Activated effector memory CD4-positive, alpha-beta T cell treated with anti-CD3 and anti-CD28 coated beads, Interleukin-2, amount 50 U/mL, for 16 hours (primary cell): ENCODE data around the gene PRKCD.

Experiments used
- DNase-seq: peaks from one replicate; pipeline ENCODE4 v3.0.0-alpha.2; 2020

PRKCD gene

GRCh38 chr3:53221827-53222182, 60.8 kb downstream of the PRKCD start:
- DNase-seq: no peak

DNA sequence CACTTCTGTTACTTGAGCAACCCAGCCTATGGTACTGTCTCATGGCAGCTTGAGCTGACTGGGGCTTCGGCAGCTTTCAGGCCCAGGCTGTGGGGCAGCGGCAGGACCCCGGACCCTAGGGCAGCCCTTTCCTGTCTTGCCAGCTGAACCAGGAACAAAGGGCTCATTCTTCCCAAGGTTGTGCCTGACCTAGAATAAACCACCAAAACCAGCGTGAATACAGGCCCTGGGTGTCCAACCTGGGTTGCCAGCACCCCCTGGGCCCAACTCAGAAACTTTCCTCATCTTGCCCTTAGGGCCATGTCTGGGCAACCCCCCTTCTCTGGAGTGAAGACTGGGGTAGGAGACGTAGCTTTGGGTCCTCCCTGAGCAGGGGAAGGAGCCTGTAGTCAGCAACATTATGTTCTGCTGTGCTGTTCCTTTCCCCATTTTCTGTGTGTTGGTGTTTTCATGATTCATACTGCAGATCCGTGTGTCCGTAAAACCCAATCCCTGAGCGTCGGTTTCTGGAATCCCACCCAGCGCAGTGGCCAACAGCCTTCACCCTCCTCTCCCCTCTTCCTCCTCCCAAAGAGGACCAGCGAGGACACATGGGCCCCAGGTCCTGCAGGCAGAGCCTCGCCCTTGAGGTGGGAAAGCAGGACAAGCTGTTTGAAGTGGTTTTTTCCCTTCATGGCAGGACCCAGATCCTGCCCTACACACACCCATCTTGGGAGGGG, 61.3 kb downstream of the PRKCD start:
- peak; percentile 58 for DNase-seq

GRCh38 chr3:53223025-53223424, 62.0 kb downstream of the PRKCD start:
- DNase-seq: peak; percentile 61

GRCh38 chr3:53223541-53223966, 62.5 kb downstream of the PRKCD start:
- peak; percentile 59 for DNase-seq

DNA sequence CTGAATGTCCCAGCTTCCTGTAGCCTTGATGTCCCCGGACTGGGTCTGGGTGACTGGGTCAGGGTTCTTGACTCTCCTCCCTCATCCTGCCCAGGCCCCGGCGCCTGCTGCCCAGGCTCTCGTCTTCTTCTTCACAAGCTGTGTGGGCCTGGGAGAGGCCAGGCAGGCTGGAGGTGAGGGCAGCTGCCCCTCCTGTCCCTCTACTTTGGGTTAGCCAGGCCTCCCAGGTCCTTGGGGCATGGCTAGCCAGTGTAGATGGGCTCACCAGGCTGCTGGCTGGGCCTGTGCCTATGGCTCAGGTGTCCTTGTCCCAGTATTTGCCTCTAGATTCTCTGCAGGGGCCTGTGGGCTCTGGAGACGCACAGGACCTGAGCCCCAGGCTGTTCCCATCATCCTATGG, 63.0 kb downstream of the PRKCD start:
- DNase-seq: no peak

GRCh38 chr3:53224536-53224935, 63.5 kb downstream of the PRKCD start:
- no peak for DNase-seq

DNA sequence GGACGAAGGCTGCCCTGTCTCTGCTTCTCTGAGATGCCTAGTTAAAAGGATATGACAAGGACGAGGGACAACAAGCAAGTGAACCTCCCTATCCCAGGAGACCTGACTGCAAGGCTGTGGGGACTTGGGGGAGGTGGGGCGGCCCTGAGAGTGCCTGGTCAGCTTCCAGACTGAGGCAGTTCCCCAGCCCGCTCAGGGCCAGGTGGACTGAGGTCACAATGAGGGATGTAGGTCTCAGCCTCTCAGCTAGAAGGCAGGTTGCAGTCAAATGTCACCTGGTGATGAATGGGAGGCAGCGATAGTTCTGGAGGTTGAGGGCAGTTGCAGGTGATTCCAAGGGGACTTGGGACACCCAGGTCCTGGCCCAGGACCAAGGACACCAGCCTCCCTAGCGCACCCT, 64.2 kb downstream of the PRKCD start:
- DNase-seq: no peak

DNA sequence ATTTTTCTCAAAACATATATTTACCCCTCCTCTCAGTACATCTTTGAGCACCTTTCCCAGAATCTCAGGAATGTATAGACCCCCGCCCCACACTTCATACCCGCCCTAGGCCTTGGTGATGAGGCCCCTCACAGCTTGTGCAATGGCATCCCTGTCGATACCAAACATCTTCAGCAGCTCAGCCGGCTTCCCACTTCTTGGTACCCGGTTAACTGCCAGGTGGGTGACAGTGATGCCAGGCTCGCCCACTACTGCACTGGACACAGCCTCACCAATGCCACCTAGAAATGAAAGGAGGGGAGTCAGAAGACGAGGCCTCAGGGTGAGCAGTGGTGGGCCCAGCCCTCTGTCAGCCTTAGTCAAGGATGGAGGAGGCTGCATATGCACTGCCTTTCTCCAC, 64.6 kb downstream of the PRKCD start:
- no peak for DNase-seq

DNA sequence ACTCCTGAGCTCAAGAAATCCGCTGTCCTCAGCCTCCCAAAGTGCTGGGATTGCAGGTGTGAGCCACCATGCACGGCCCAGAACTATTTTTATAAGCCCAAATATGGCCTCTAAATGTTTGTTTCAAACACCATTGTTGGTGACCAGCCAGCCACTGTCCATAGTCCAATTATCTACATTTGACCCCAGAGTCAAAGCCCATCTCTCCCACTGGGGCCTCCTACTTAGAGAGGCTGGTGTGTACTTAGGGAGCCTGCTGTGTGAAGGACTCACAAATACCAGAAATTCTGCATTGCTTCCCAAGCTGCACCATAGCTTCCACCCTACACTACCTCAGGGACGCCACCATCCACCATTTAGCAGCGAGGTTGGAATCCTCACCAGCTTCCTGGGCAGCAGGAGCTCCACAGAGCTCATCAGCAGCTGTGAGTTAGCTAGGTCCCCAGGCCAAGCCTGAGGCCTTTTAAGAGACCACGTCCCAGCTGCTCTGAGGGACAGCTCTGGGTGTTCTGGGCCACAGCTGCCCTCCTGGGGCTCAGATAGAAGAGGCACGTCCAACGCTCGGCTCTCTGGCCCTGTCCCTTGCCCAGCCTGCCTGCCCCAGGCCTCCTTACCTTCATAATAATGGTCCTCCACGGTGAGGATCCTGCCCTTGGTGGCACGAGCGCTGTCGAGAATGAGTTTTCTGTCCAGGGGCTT, 65.3 kb downstream of the PRKCD start:
- DNase-seq: no peak

GRCh38 chr3:53226841-53227407, 65.9 kb downstream of the PRKCD start:
- DNase-seq: no peak

DNA sequence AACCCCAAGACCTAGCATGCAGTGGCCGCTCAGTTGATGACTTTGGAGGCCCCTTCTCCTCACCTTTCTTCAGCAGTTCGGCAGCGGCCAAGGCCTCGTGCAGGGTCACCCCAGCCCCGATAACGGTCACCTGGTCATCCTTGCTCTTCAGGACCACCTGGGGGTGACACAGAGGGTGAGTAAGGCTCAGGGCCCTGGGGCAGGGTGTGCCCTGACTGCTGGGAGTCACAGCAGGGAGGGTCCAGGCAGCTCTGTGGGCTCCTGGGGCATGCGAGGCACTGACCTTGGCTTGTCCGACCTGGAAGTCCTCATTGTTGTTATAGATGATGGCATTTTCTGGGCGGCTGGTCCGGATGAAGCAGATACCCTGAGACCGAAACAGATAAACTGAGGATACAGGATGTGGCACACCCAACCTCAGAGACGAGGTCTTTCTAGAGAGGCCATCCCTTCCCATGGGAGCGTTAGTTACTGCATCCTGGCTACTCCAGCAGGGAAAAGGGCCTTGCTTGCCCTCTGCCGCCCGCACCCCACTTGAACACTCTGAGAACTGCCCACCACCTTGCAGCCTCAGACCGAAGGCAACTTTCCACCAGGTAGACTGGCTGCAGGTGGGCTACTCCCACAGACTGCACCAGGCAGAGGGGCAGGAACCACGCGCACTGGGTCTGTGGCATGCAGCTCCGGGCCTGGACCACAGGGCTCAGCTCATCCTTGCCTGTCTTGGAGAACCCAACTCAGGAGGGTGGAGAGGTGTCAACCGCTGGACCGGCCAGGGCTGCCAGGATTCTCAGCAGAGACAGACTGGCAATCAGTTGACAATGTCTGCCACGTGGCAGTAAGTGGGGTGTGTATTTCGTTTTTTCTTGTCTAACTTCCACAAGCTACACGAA, 67.2 kb downstream of the PRKCD start:
- no peak for DNase-seq

- peak; percentile 50 for DNase-seq
Observed at GRCh38 chr3:53229171-53229570, 68.2 kb downstream of the PRKCD start.

DNA sequence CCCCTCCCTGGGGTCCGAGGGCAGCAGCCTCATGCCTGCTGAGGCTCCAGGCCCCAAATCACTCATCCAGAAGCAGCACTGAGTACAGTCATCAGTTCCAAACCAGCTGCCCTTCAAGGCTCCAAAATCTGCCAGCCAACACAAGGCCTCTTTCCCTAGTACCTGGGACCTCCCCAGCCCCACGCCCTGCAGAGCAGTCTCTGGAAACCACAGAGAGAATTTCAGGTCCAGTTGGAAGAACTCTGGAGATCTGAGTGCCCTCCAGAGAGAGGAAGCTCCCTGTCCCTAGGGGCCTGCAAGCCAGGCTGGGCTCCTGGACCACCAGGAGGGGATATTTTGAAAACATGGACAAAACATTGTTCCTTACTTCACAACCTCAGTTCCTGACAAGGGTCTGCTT, 68.6 kb downstream of the PRKCD start:
- DNase-seq: peak; percentile 53

GRCh38 chr3:53230041-53230621, 69.1 kb downstream of the PRKCD start:
- peak; percentile 60 for DNase-seq

GRCh38 chr3:53230789-53231188, 69.8 kb downstream of the PRKCD start:
- peak; percentile 48 for DNase-seq

GRCh38 chr3:53231532-53232511, 70.8 kb downstream of the PRKCD start:
- DNase-seq: peak; percentile 55

DNA sequence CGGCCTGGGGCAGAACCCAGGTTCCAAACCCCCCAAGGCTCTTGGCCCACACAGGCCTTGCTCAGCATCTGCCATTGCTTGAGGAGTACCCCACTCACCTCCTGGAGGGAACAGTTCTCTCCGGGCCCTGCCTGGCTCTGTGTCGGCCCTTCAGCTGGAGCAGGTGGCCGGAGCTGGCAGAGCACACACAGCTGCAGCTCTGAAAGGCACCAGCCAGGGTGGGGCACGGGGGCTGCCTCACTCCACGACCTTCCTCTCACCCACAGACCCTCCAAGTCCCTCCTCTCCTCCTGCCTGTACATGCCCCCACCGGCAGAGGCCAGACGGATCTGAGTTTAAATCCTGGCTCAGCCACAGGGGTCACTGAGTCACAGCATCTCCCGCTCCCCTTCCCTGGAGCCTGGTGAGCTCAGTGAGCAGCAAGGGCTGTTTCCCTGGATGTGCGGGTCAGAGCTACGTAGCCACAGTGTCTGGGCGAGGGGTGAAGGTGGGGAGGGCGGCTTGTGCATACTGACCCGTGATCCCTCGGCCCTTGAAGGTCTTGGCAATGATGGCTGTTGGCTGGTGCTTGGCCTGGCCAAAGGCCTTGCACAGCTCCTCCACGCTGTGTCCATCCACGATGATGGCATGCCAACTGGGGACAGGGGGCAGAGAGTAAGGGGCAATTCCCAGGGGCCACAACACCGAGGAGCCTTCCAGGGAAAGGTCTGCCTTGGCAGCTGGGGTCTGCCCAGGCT, 71.8 kb downstream of the PRKCD start:
- DNase-seq: no peak

- DNase-seq: no peak
Observed at GRCh38 chr3:53234130-53234840, 73.3 kb downstream of the PRKCD start.

GRCh38 chr3:53234841-53235232, 73.8 kb downstream of the PRKCD start:
- no peak for DNase-seq

- DNase-seq: no peak
Observed at GRCh38 chr3:53235545-53235944, 74.5 kb downstream of the PRKCD start.
